Stimulated activated CD4-positive, alpha-beta T cell treated with anti-CD3 and anti-CD28 coated beads, Interleukin-15, amount 100 ng/mL, for 48 hours (primary cell): ENCODE results near the gene CST8.
"Not testable (repeated sequence)": the region's sequence is repeated elsewhere in the genome, so short reads cannot be mapped to it uniquely, and the experiment has no call there.

Experiments
- DNase-seq, 2 donors: peaks; one replicate each; pipeline ENCODE4 v3.0.0-alpha.2; 2020; ENCODE audit warnings: low read depth in 2 of 2

The CST8 gene, protein sequence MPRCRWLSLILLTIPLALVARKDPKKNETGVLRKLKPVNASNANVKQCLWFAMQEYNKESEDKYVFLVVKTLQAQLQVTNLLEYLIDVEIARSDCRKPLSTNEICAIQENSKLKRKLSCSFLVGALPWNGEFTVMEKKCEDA

GRCh38 chr20:23490817-23491216 lies at the start of gene CST8:
Gene CST8, plus strand, starts transcription at chr20:23491117. Its CDS starts 551 bp downstream, at chr20:23491668.
- DNase-seq, result no peak

GRCh38 chr20:23441850-23442313 lies 49.0 kb upstream of the CST8 start:
- peak; percentile 36 to 57 for DNase-seq

DNA sequence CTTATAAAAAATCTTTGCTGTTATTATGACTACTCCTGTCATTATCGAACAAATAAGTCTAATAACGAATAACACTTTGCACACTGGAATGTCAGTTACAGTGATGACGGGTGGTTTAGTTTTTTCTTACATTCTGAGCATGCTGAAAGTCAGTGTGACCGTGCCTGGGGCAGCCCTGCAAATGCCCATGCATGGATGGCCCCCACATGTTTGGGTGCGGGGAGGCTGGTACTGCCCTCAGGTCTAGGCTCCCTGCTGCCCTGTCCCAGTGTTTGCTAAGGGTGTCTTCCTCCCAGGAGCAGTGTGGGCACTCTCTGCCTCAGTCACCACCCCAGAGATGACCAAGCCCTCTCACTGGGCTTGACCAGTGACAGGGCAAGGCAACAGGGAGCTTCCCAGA lies 48.5 kb upstream of the CST8 start:
- DNase-seq, result no peak

DNA sequence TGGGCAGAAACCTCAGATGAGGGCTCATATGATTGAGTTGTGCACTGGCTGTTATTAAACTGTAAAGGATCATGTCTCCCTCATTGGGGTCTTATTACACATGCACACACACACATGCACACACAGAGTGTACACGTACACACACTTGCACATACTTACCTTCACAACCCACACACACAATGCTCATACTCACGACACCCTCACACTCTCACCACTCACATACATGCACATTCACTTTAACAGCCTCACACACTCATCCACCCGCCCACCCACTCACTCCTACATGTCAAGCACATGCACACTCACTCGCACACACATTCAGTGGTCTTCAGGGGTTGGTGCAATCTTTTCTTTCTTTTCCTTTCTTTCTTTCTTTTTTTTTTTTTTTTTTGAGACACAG lies 46.1 kb upstream of the CST8 start:
- no peak for DNase-seq

- DNase-seq, result no peak
Measured at GRCh38 chr20:23445596-23446217, 45.2 kb upstream of the CST8 start.

DNA sequence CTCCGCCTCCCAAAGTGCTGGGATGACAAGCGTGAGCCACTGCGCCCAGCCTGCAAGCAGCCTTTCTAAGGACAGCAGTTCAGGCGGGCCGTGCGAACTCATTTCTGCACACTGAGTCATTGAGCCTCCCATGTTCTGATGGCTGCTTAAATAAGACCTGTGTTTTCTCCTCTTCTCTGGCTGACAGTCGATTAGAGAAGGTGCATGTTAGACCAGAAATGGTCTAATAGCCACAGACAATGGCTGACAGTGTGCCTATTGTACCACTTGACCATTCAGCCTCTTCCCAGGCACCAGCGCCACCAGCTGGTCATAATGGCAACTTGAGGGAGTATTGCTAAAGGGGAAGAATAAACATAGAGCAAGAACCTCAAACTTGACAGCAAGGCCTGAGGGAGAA lies 44.4 kb upstream of the CST8 start:
- peak in 1 of 2 donors; percentile 8 for DNase-seq

DNA sequence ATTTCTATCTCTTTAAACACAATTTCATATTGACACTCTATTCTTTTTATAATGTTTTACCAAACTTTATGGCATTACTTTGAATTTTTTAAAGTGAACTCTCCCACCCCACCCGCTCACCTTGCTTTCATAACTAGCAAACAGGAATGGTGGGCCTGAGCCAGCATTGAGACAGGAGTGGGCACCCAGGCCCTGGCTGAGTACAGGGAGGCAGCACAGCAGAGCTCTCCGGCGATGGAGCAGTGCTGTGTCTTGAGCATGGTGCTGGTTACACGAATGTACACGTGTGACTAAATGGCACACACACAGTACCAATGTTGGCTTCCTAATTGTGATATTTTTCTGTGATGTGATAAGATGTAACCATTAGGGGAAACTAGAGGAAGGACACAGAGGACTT lies 42.8 kb upstream of the CST8 start:
- DNase-seq, result no peak

GRCh38 chr20:23449421-23449820 lies 41.5 kb upstream of the CST8 start:
- no peak for DNase-seq

GRCh38 chr20:23450877-23451276 lies 40.0 kb upstream of the CST8 start:
- DNase-seq, result no peak

GRCh38 chr20:23451956-23452487 lies 38.9 kb upstream of the CST8 start:
- DNase-seq, result no peak

DNA sequence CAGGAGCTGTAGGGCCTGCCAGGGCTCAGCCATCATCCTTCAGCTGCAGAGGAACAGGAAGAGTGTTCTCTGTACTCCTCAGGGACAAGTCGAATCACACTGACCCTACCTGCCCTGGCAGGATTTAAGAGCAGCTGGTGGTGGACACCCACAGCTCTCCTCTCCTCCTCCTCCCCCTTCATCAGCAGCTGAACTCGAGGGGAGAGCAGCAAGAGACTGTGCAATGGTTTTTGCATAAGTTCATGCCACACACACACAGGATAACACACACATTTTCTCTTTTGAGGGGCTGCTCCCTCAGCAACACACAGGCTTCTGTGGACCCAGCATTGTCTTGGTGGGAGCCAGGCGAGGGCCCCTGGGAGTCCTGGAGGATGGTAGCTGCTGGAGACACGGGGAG lies 38.1 kb upstream of the CST8 start, which contains the start of gene CST11:
TSS of gene CST11 (minus strand) at position 101 of the 400 bp plus-strand sequence. CDS start at position 36, 65 bp downstream.
- no peak for DNase-seq

- DNase-seq, result no peak
Measured at GRCh38 chr20:23453549-23454543, 37.1 kb upstream of the CST8 start.

DNA sequence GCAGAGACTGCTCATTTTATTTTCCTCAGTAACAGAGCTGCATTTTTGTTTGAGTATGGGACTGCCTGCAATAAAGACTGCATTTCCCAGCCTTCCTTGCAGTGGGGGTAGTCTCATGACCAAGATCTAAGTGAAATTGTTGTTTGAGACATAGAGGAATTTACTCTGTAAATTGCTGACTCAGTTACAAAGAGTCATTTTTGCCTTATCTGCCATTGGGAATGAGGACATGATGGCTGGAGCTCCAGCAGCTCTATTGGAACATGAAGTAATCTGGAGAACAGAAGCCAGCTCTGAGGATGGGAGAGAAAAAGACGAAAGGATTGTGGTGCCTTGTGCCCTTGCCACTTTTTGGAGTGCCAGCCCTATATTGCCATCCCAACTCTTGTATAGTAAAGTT lies 36.1 kb upstream of the CST8 start:
- no peak for DNase-seq

- no peak for DNase-seq
Measured at GRCh38 chr20:23455639-23456038, 35.3 kb upstream of the CST8 start.

GRCh38 chr20:23456409-23456808 lies 34.5 kb upstream of the CST8 start:
- no peak for DNase-seq

GRCh38 chr20:23456873-23457272 lies 34.0 kb upstream of the CST8 start:
- DNase-seq, result no peak

DNA sequence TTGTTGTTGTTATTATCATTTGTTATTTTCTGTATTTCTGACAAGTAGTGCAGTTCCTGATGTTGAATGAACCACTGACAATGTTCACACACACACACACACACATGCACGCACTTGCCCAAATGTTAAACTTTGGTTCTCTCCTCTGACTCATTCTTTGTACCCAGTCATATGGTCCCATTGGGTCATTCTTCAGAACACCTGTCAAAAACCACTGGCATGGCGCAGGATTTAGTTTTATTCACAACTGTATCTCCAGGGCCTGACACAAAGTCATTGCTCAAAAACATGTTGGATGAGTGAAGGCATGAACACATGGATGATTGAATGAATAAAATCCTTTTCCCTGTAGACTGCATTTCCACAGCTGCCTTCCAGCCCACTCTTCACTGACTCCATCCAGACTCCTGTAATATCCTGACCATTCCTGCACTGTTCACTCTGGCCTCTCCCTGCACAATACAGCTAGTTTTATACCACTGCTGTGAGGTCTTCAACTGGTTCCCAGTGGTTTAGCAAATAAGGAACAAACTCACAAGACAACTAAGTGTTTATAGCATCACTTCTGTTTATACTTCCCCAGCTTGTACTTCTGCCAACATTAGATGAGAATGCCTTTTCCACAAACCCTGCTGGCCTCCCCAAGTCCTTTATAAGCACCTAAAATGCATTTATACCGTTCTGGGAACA lies 31.3 kb upstream of the CST8 start:
- no peak for DNase-seq

DNA sequence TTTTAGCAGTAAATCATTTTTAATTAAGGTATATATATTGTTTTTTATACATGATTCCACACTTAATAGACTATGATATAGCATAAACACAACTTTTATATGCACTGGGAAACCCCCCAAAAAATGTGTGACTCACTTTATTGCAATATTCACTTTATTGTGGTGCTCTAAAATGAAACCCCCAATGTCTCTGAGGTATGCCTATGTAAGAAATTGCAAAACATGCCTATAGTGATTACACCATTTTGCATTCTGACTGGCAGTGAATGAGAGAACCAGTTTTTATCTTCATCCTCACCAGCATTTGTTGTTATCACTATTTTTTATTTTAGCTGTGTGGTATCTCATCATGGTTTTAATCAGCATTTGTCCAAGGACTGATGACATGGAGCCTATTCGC lies 29.7 kb upstream of the CST8 start:
- no peak for DNase-seq

DNA sequence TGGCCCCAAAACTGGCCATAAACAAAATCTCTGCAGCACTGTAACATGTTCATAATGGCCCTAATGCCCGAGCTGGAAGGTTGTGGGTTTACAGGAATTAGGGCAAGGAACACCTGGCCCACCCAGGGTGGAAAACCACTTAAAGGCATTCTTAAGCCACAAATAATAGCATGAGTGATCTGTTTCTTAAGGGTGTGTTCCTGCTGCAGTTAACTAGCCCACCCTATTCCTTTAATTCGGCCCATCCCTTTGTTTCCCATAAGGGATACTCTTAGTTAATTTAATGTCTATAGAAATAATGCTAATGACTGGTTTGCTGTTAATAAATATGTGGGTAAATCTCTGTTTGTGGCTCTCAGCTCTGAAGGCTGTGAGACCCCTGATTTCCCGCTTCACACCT lies 24.0 kb upstream of the CST8 start:
- not testable (repeated sequence) for DNase-seq

- DNase-seq, result not testable (repeated sequence)
Measured at GRCh38 chr20:23472306-23472705, 18.6 kb upstream of the CST8 start.

- not testable (repeated sequence) for DNase-seq
Measured at GRCh38 chr20:23473293-23473692, 17.6 kb upstream of the CST8 start.

GRCh38 chr20:23475395-23475794 lies 15.5 kb upstream of the CST8 start:
- DNase-seq, result no peak
